Breast epithelium (tissue), 4 donors: ENCODE measurements around the gene ELL. TPM values are rescaled to one million over a fixed set of nuclear protein-coding genes. Genes with fewer than 3 reads are reported as not detected.

Source experiments
- DNase-seq, 2 donors: peaks; one replicate each; pipeline ENCODE4 v3.0.0-alpha.2; 2019; ENCODE audit warnings: low spot score in 2 of 2
- H3K27ac ChIP-seq, 2 donors: fragments of 200-600 bp; sonication (generic) in 1 of 2; one replicate each; pipeline ENCODE4 v1.5.1; 2016 to 2019; ENCODE audit warnings: mild to moderate bottlenecking in 1 of 2
- H3K27me3 ChIP-seq, 2 donors: fragments of 200-600 bp; sonication (generic) in 1 of 2; one replicate each; pipeline versions ENCODE4 v1.5.1 to v1.6.0; 2017 to 2019; ENCODE audit warnings: control low read depth in 1 of 2, mild to moderate bottlenecking in 1 of 2
- H3K36me3 ChIP-seq: fragments of 200-600 bp; one replicate; pipeline ENCODE4 v1.5.1; 2019
- H3K4me1 ChIP-seq, 2 donors: fragments of 200-600 bp; sonication (generic); one replicate each; pipeline ENCODE4 v1.5.1; 2016 to 2019; ENCODE audit warnings: control low read depth in 1 of 2
- H3K4me3 ChIP-seq, 3 donors: fragments of 200-600 bp; sonication (generic); 1 replicate in 2 of 3; 2 replicates in 1 of 3; pipeline ENCODE4 v1.5.1; 2016 to 2019; ENCODE audit warnings: mild to moderate bottlenecking in 3 of 3, moderate library complexity in 2 of 3
- H3K9me3 ChIP-seq, 2 donors: fragments of 200-600 bp; sonication (generic) in 1 of 2; one replicate each; pipeline ENCODE4 v1.5.1; 2016 to 2019; ENCODE audit warnings: control low read depth in 1 of 2
- POLR2A ChIP-seq: fragments of 450-650 bp; IDR thresholded peaks from one replicate; pipeline ENCODE4 v1.6.1; 2016; ENCODE audit warnings: antibody characterized with exemption, mild to moderate bottlenecking, moderate library complexity
- POLR2AphosphoS5 ChIP-seq, 3 donors: sonication (generic); formaldehyde crosslinking; IDR thresholded peaks; one replicate each; pipeline ENCODE4 v1.6.1; 2017; ENCODE audit warnings: antibody characterized with exemption in 3 of 3
- intact Hi-C: fragments of 100-400 bp; cut with DNase I; formaldehyde crosslinking; loops from one replicate; pipeline ENCODE4 v1.15.1; 2023; ENCODE audit warnings: low total_unique reads
- total RNA-seq, 3 donors: library from RNA; depleted of rRNA; stranded (reverse); fragments of >200 nt; gene quantifications; one replicate each; pipeline ENCODE4 v1.1.0, GENCODE V29; 2016
- TF ChIP-seq, protein P1 (sequence below), 3 donors: fragments of 450-650 bp; IDR thresholded peaks; one replicate each; pipeline ENCODE4 v1.5.1; 2016 to 2017; ENCODE audit warnings: antibody characterized with exemption in 3 of 3, mild to moderate bottlenecking in 3 of 3, moderate library complexity in 3 of 3

ELL gene
- total RNA-seq, 3 donors from 2014 or later = 13.0 to 22.3 (median 15.7) TPM

DNA sequence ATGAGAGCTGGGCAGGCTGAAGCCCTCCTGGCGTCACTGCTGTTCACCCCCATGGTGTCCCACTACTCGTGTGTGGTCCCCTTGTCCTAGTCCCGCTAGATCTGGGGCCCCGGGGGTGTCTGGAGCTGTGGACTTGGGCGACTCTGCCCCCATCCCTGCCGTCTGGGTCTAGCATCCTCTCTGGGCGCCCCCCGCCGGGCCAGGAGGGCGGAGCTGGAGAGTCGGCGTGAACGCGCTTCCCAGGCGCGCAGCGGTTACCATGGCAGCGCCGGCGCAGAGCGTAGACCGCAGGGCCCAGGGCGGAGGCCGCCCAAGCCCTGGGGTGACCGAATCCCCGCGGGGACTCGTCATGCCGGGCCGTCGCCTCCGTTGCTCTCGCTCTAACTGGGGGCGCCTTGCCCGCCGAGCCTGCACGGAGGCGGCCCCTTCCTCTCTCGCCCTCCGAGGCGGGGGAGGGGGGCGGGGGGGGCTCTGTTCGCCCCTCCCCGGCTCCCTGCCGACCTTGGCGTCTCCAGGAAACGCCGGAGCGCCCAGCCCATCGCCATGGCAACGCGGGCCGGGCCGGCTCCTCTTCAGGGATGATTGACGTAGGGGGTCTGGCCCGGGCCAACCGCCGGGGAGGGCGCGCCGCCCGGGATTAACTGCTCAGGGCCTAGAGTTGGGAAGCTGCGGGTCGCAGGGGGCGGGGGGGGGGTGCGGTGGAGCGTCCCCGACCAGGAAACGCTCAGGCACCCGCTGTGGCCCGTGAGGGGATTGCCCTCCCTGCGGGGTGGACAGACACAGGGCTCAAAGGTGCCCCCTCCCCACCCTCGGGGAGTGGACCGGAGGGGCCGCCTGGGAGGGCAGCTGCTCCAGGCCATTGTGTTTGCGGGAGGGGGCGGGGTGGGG is 92.8 kb downstream of the ELL start:
- DNase-seq = no peak
- intact Hi-C loops = no loop called here
- TF ChIP-seq, protein P1, sequence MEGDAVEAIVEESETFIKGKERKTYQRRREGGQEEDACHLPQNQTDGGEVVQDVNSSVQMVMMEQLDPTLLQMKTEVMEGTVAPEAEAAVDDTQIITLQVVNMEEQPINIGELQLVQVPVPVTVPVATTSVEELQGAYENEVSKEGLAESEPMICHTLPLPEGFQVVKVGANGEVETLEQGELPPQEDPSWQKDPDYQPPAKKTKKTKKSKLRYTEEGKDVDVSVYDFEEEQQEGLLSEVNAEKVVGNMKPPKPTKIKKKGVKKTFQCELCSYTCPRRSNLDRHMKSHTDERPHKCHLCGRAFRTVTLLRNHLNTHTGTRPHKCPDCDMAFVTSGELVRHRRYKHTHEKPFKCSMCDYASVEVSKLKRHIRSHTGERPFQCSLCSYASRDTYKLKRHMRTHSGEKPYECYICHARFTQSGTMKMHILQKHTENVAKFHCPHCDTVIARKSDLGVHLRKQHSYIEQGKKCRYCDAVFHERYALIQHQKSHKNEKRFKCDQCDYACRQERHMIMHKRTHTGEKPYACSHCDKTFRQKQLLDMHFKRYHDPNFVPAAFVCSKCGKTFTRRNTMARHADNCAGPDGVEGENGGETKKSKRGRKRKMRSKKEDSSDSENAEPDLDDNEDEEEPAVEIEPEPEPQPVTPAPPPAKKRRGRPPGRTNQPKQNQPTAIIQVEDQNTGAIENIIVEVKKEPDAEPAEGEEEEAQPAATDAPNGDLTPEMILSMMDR (IDR thresholded peaks at IDR 0.05) = no peak
- no peak for TF ChIP-seq POLR2AphosphoS5 (IDR thresholded peaks at IDR 0.05)
- TF ChIP-seq POLR2A = no peak
- H3K27ac ChIP-seq = peak overlapping the region; percentile 35 to 82
- no peaks in the 10 kb centered on the region for H3K9me3 ChIP-seq
- H3K27me3 ChIP-seq = no peaks in the 10 kb centered on the region
- H3K4me3 ChIP-seq = peak overlapping the region; percentile 16 to 53 (median 29)
- H3K4me1 ChIP-seq = peaks cover 0 to 14% of the 10 kb centered on the region in 2 donors
- H3K36me3 ChIP-seq = no peaks in the 10 kb centered on the region

DNA sequence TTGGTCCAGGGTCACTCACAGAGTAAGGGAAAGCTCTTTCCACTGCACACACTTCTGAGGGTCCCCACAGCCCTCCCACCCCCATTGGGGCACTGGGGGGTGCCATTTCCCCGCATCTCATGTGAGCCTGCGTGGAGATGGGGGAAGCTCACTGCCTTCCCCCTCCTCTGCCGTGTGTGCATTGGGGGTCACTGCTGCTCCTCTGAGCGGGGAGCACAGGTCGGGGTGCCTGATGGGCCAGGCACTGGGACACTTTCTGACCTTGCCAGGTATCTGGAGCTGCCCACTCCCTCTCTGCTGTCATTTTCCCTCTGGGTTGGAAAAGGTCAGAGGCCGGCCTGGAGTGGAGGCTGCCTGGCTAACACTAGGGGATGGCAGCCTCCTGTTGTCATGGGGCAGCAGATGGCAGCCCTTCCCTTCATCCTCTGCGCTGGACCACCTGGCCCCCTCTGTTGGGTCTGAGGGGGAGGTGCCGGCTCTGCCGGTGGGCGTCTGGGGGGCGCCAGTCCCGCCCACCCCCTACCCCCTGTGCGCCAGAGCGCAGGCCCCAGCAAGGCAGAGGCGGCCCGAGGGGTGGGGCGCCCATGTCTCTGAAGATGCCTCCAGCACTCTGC is 93.6 kb downstream of the ELL start:
- Histone ChIP-seq H3K36me3 (no peaks in the 10 kb centered on the region), H3K4me3 (no peak overlapping the region), H3K27me3 (no peaks in the 10 kb centered on the region), H3K27ac (peak overlapping the region; percentile 35 to 82), H3K9me3 (no peaks in the 10 kb centered on the region), H3K4me1 (peaks cover 0 to 12% of the 10 kb centered on the region in 2 donors)
- TF ChIP-seq POLR2AphosphoS5 (IDR thresholded peaks at IDR 0.05) (no peak), POLR2A (no peak)
- TF ChIP-seq, protein P1 (IDR thresholded peaks at IDR 0.05) = no peak
- no peak for DNase-seq
- intact Hi-C loops = no loop called here

GRCh38 chr19:18427743-18428113 is 94.1 kb downstream of the ELL start:
- no peaks in the 10 kb centered on the region for H3K36me3 ChIP-seq
- peak overlapping the region in 1 of 2 donors; percentile 82 for H3K27ac ChIP-seq
- DNase-seq = no peak
- no peak overlapping the region for H3K4me3 ChIP-seq
- H3K9me3 ChIP-seq = no peaks in the 10 kb centered on the region
- intact Hi-C loops = no loop called here
- TF ChIP-seq POLR2AphosphoS5 (IDR thresholded peaks at IDR 0.05) = no peak
- TF ChIP-seq, protein P1 (IDR thresholded peaks at IDR 0.05) = no peak
- TF ChIP-seq POLR2A = no peak
- no peaks in the 10 kb centered on the region for H3K27me3 ChIP-seq
- H3K4me1 ChIP-seq = peaks cover 0 to 7% of the 10 kb centered on the region in 2 donors

DNA sequence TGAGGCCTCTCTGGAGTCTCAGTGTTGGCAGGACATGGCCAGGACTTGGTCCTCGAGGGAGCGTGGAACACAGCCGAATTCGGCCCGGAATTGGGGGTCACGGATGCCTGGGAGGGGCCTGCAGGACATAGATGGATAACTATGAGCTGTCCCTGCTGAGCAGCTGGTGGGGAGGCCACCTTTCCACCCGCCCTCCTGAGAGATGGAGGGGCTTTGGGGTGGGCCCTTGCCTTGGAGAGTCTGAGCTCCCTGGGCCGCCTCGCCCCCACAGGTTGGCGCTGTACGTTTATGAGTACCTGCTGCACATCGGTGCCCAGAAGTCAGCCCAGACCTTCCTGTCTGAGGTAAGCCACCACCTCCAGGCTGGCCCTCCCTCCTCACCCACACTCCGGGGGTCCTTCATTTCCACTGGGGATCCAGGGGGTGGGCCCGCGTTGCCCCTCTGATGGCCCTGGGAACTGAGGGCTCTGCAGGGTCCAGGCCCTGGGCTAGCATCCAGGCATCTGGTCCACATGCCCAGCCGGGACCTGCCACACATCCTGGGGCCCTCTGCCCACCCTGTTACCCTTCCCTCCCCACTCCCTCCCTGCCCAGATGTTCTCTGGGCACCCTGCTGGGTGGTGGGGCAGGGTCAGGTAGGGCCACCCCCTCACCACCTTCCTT is 94.7 kb downstream of the ELL start:
- intact Hi-C loops = no loop called here
- H3K27me3 ChIP-seq = no peaks in the 10 kb centered on the region
- H3K36me3 ChIP-seq = no peaks in the 10 kb centered on the region
- H3K27ac ChIP-seq = peak overlapping the region in 1 of 2 donors; percentile 82
- H3K4me1 ChIP-seq = peaks cover 0 to 6% of the 10 kb centered on the region in 2 donors
- TF ChIP-seq POLR2AphosphoS5 (IDR thresholded peaks at IDR 0.05) = no peak
- TF ChIP-seq POLR2A = no peak
- TF ChIP-seq, protein P1 (IDR thresholded peaks at IDR 0.05) = no peak
- DNase-seq = no peak
- H3K9me3 ChIP-seq = no peaks in the 10 kb centered on the region
- H3K4me3 ChIP-seq = no peak overlapping the region

DNA sequence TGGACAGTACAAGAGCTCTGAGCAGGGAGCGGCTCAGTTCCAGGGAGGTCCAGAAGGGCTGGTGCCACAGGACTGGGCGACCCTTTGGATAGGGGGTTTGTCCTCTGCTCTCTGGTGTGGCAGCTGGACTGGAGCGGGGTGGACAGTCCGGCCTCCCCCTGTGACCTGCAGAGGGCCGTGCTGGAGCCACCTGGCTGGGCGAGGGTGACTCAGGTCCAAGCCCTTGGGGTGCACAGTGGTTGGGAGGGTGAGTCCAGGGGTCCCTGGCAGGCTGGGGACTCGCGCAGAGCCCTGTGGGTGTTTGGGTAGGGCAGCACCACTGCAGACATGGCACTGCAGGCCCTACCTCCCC is 95.5 kb downstream of the ELL start:
- Histone ChIP-seq H3K4me1 (peaks cover 0 to 9% of the 10 kb centered on the region in 2 donors), H3K9me3 (no peaks in the 10 kb centered on the region), H3K27ac (peak overlapping the region; percentile 40 to 82), H3K4me3 (peak overlapping the region in 1 of 3 donors; percentile 19), H3K36me3 (no peaks in the 10 kb centered on the region), H3K27me3 (no peaks in the 10 kb centered on the region)
- no peak for TF ChIP-seq POLR2A
- TF ChIP-seq POLR2AphosphoS5 (IDR thresholded peaks at IDR 0.05) = no peak
- TF ChIP-seq, protein P1 (IDR thresholded peaks at IDR 0.05) = no peak
- DNase-seq = no peak
- intact Hi-C loops = no loop called here
